ENCODE data around the gene PRICKLE3. TPM values are rescaled to one million over a fixed set of nuclear protein-coding genes. Genes with fewer than 3 reads are reported as not detected.

PRICKLE3 gene
- total RNA-seq, result 10 to 100 TPM; 10.7 to 12.0 TPM
- 5.5 TPM for polyA plus RNA-seq (2013, experiment 1 of 2)
- 5.5 TPM for polyA plus RNA-seq (2013, experiment 2 of 2)
- long read RNA-seq, experiment 1, partial matches to known transcripts, result 1 of 7 reads
- long read RNA-seq, experiment 1, other reads (novel, unspliced or antisense), result 4 of 7 reads
- long read RNA-seq, experiment 2, transcript PRICKLE3-206 (9 exons, 2,062 nt), result major isoform, 24 of 31 reads
- long read RNA-seq, experiment 2, partial matches to known transcripts, result 0 of 31 reads
- long read RNA-seq, experiment 2, other reads (novel, unspliced or antisense), result 7 of 31 reads
- long read RNA-seq, experiment 3, transcript PRICKLE3-206 (9 exons, 2,062 nt), result major isoform, 17 of 17 reads
- long read RNA-seq, experiment 3, partial matches to known transcripts, result 0 of 17 reads
- long read RNA-seq, experiment 3, other reads (novel, unspliced or antisense), result 0 of 17 reads
- long read RNA-seq, experiment 4, partial matches to known transcripts, result 5 of 8 reads
- long read RNA-seq, experiment 4, other reads (novel, unspliced or antisense), result 3 of 8 reads

GRCh38 chrX:49186125-49187027 lies at the start of gene PRICKLE3:
Gene PRICKLE3 (minus strand): TSS chrX:49186373. CDS start chrX:49186297, 76 bp downstream.
- Mint-ChIP-seq H3K27me3 (ENCODE audit: insufficient read depth) (no peaks in the 10 kb centered on the region), H3K36me3 (ENCODE audit: low read depth) (peaks cover 11% of the 10 kb centered on the region), H3K4me1 (no peaks in the 10 kb centered on the region), H3K4me3 (peak within 1 kb of the TSS; percentile 58), H3K9me3 (peaks cover 70% of the 10 kb centered on the region), H3K27ac (peak within 1 kb of the TSS; percentile 83)
- DNase-seq, result peak; percentile 93
- Histone ChIP-seq H3K27ac (ENCODE audit: low read depth, low read length) (no peak within 1 kb of the TSS), H3K4me3 (ENCODE audit: low read length) (peak within 1 kb of the TSS; percentile 78), H3K9ac (ENCODE audit: extremely low read depth, low read length, poor library complexity, severe bottlenecking) (no peak within 1 kb of the TSS), H3K36me3 (ENCODE audit: control insufficient read depth, insufficient read depth, low read length) (peaks cover 7% of the 10 kb centered on the region), H3K9me3 (ENCODE audit: control insufficient read depth, low read length) (no peaks in the 10 kb centered on the region), H3K4me1 (ENCODE audit: control insufficient read depth, insufficient read depth, low read length) (no peaks in the 10 kb centered on the region), H3K27me3 (ENCODE audit: control insufficient read depth, insufficient read depth, low read length, poor library complexity, severe bottlenecking) (no peaks in the 10 kb centered on the region)
- 9% methylated on average over 62 of the region's 62 CpGs; no CpG with 5 or more reads in 1 of the 2 experiments for WGBS, 2 experiments (ENCODE audit: insufficient coverage in 1 of 2, insufficient read length in 1 of 2)
- peak; percentile 65 for TF ChIP-seq CTCF (conservative IDR thresholded peaks at IDR 0.05)

GRCh38 chrX:49233887-49234555 lies 47.8 kb upstream of the PRICKLE3 start:
- no peak overlapping the region for H3K27ac ChIP-seq (ENCODE audit: low read depth, low read length)
- H3K4me1 ChIP-seq (ENCODE audit: control insufficient read depth, insufficient read depth, low read length), result no peaks in the 10 kb centered on the region
- TF ChIP-seq CTCF (conservative IDR thresholded peaks at IDR 0.05), result no peak
- H3K27ac Mint-ChIP-seq, result no peak overlapping the region
- H3K27me3 ChIP-seq (ENCODE audit: control insufficient read depth, insufficient read depth, low read length, poor library complexity, severe bottlenecking), result no peaks in the 10 kb centered on the region
- peaks cover 2% of the 10 kb centered on the region for H3K27me3 Mint-ChIP-seq (ENCODE audit: insufficient read depth)
- peaks cover 57% of the 10 kb centered on the region for H3K9me3 Mint-ChIP-seq
- no peaks in the 10 kb centered on the region for H3K9me3 ChIP-seq (ENCODE audit: control insufficient read depth, low read length)
- WGBS, 2 experiments (ENCODE audit: insufficient coverage in 1 of 2, insufficient read length in 1 of 2), result 92 to 95% methylated on average over 14 to 54 of the region's 56 CpGs
- no peaks in the 10 kb centered on the region for H3K4me1 Mint-ChIP-seq
- no peaks in the 10 kb centered on the region for H3K36me3 Mint-ChIP-seq (ENCODE audit: low read depth)
- H3K9ac ChIP-seq (ENCODE audit: extremely low read depth, low read length, poor library complexity, severe bottlenecking), result no peak overlapping the region
- H3K36me3 ChIP-seq (ENCODE audit: control insufficient read depth, insufficient read depth, low read length), result no peaks in the 10 kb centered on the region
- no peak for DNase-seq
- no peak overlapping the region for H3K4me3 Mint-ChIP-seq
- H3K4me3 ChIP-seq (ENCODE audit: low read length), result no peak overlapping the region

- Mint-ChIP-seq H3K27me3 (ENCODE audit: insufficient read depth) (peaks cover 3% of the 10 kb centered on the region), H3K27ac (no peak within 1 kb of the TSS), H3K4me3 (no peak within 1 kb of the TSS), H3K4me1 (no peaks in the 10 kb centered on the region), H3K36me3 (ENCODE audit: low read depth) (no peaks in the 10 kb centered on the region), H3K9me3 (peaks cover 61% of the 10 kb centered on the region)
- H3K9me3 ChIP-seq (ENCODE audit: control insufficient read depth, low read length), result no peaks in the 10 kb centered on the region
- no peak for DNase-seq
- H3K4me3 ChIP-seq (ENCODE audit: low read length), result no peak within 1 kb of the TSS
- H3K4me1 ChIP-seq (ENCODE audit: control insufficient read depth, insufficient read depth, low read length), result no peaks in the 10 kb centered on the region
- H3K27me3 ChIP-seq (ENCODE audit: control insufficient read depth, insufficient read depth, low read length, poor library complexity, severe bottlenecking), result no peaks in the 10 kb centered on the region
- no CpG with 5 or more reads among the region's 9 CpGs for WGBS, 2 experiments (ENCODE audit: insufficient coverage in 1 of 2, insufficient read length in 1 of 2)
- H3K9ac ChIP-seq (ENCODE audit: extremely low read depth, low read length, poor library complexity, severe bottlenecking), result no peak within 1 kb of the TSS
- H3K36me3 ChIP-seq (ENCODE audit: control insufficient read depth, insufficient read depth, low read length), result no peaks in the 10 kb centered on the region
- no peak within 1 kb of the TSS for H3K27ac ChIP-seq (ENCODE audit: low read depth, low read length)
- TF ChIP-seq CTCF (conservative IDR thresholded peaks at IDR 0.05), result no peak
Observed at GRCh38 chrX:49233176-49233575, 47.0 kb upstream of the PRICKLE3 start, which contains the start of gene CACNA1F. Gene CACNA1F (minus strand): TSS chrX:49233340. CDS start chrX:49233309, 31 bp downstream.
